Non-pigmented ciliary epithelial cell (primary cell): Measurements from ENCODE around the gene ZNF256.

Experiments used
- DNase-seq: peaks from one replicate; pipeline ENCODE4 v3.0.0-alpha.2; 2010; ENCODE audit warnings: low read depth

ZNF256 gene

GRCh38 chr19:57947419-57948134 lies at the start of gene ZNF256:
Gene ZNF256, minus strand, starts transcription at chr19:57947706. Its CDS starts 232 bp downstream, at chr19:57947474.
- DNase-seq, result peak; percentile 73

GRCh38 chr19:57992841-57993240 lies 45.3 kb upstream of the ZNF256 start:
- no peak for DNase-seq

GRCh38 chr19:57978586-57979289 lies 31.2 kb upstream of the ZNF256 start:
- DNase-seq, result no peak

- DNase-seq, result no peak
Observed at GRCh38 chr19:57974434-57974833, 26.9 kb upstream of the ZNF256 start, which contains the start of gene C19orf18. Gene C19orf18, minus strand, starts transcription at chr19:57974534. Its CDS starts 102 bp downstream, at chr19:57974432.

GRCh38 chr19:57964761-57965160 lies 17.3 kb upstream of the ZNF256 start:
- no peak for DNase-seq

- no peak for DNase-seq
Observed at GRCh38 chr19:57961785-57962184, 14.3 kb upstream of the ZNF256 start.

GRCh38 chr19:57954996-57955395 lies 7.5 kb upstream of the ZNF256 start:
- no peak for DNase-seq

GRCh38 chr19:57949702-57950101 lies 2.2 kb upstream of the ZNF256 start:
- DNase-seq, result no peak

- DNase-seq, result no peak
Observed at GRCh38 chr19:57949296-57949695, 1.8 kb upstream of the ZNF256 start.

- no peak for DNase-seq
Observed at GRCh38 chr19:57947088-57947418, 453 bp downstream of the ZNF256 start.

- no peak for DNase-seq
Observed at GRCh38 chr19:57946316-57946715, 1.2 kb downstream of the ZNF256 start.

GRCh38 chr19:57941593-57941992 lies 5.9 kb downstream of the ZNF256 start:
- DNase-seq, result no peak

- no peak for DNase-seq
Observed at GRCh38 chr19:57935731-57936130, 11.8 kb downstream of the ZNF256 start.

- DNase-seq, result peak; percentile 51
Observed at GRCh38 chr19:57934820-57935665, 12.5 kb downstream of the ZNF256 start, which contains the start of gene ZNF418. Gene ZNF418, minus strand, starts transcription at chr19:57935402. Its CDS starts 1,580 bp downstream, at chr19:57933822.

GRCh38 chr19:57927587-57927986 lies 19.9 kb downstream of the ZNF256 start:
- DNase-seq, result no peak

GRCh38 chr19:57916168-57916995 lies 31.1 kb downstream of the ZNF256 start, which contains the start of gene ZNF417:
Gene ZNF417, minus strand, starts transcription at chr19:57916592. Its CDS starts 181 bp downstream, at chr19:57916411.
- peak; percentile 86 for DNase-seq

GRCh38 chr19:57914531-57914930 lies 33.0 kb downstream of the ZNF256 start:
- no peak for DNase-seq

GRCh38 chr19:57907394-57907793 lies 40.1 kb downstream of the ZNF256 start:
- DNase-seq, result no peak

- DNase-seq, result no peak
Observed at GRCh38 chr19:57905258-57905657, 42.2 kb downstream of the ZNF256 start.

- no peak for DNase-seq
Observed at GRCh38 chr19:57903618-57904184, 43.8 kb downstream of the ZNF256 start.

- no peak for DNase-seq
Observed at GRCh38 chr19:57900311-57900710, 47.2 kb downstream of the ZNF256 start.
